HCT116 (cell line): ENCODE data around the gene SAPCD2.

Source experiments
- CTCF ChIP-seq, 3 experiments: fragments of 200-600 bp in 1 of 3; sonication (generic) in 1 of 3; IDR thresholded peaks in 2 of 3; conservative IDR thresholded peaks in 1 of 3; 2 replicates each; pipeline ENCODE4 v1.5.1; 2012 to 2017; ENCODE audit warnings: low read depth in 2 of 3, low read length in 2 of 3, antibody characterized with exemption in 1 of 3, borderline replicate concordance in 1 of 3, control low read depth in 1 of 3, mild to moderate bottlenecking in 1 of 3, mixed read lengths in 1 of 3, mixed run types in 1 of 3, moderate library complexity in 1 of 3; ENCODE audit not compliant: insufficient read depth in 1 of 3
- TCF7L2 ChIP-seq: IDR thresholded peaks from 2 replicates; pipeline ENCODE4 v1.7.0; 2011; ENCODE audit warnings: borderline replicate concordance, inconsistent platforms; ENCODE audit not compliant: insufficient read depth, insufficient read length; ENCODE audit errors: extremely low read depth
- TF ChIP-seq, protein P1 (sequence below): IDR thresholded peaks from 2 replicates; pipeline ENCODE4 v1.6.1; 2011; ENCODE audit warnings: mild to moderate bottlenecking, low read length, moderate library complexity; ENCODE audit not compliant: insufficient replicate concordance; ENCODE audit errors: extremely low read depth
- TF ChIP-seq, protein P2 (sequence below): IDR thresholded peaks from 2 replicates; pipeline ENCODE4 v1.6.1; 2012

- TF ChIP-seq CTCF (IDR thresholded peaks at IDR 0.05 in 2 of 3, conservative IDR thresholded peaks at IDR 0.05 in 1 of 3; ENCODE audit: borderline replicate concordance in 1 of 3, insufficient read depth in 1 of 3, low read depth in 2 of 3, low read length in 2 of 3) (no peak), TCF7L2 (no peak)
- TF ChIP-seq, protein P1, sequence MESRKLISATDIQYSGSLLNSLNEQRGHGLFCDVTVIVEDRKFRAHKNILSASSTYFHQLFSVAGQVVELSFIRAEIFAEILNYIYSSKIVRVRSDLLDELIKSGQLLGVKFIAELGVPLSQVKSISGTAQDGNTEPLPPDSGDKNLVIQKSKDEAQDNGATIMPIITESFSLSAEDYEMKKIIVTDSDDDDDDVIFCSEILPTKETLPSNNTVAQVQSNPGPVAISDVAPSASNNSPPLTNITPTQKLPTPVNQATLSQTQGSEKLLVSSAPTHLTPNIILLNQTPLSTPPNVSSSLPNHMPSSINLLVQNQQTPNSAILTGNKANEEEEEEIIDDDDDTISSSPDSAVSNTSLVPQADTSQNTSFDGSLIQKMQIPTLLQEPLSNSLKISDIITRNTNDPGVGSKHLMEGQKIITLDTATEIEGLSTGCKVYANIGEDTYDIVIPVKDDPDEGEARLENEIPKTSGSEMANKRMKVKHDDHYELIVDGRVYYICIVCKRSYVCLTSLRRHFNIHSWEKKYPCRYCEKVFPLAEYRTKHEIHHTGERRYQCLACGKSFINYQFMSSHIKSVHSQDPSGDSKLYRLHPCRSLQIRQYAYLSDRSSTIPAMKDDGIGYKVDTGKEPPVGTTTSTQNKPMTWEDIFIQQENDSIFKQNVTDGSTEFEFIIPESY: no peak
- TF ChIP-seq, protein P2, sequence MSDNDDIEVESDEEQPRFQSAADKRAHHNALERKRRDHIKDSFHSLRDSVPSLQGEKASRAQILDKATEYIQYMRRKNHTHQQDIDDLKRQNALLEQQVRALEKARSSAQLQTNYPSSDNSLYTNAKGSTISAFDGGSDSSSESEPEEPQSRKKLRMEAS: peak; percentile 92
These were observed 44.4 kb upstream of the SAPCD2 start, which contains the start of gene DPP7 for GRCh38 chr9:137114613-137115393.
